ENCODE results near the gene OIP5. TPM values are rescaled to one million over a fixed set of nuclear protein-coding genes. Genes with fewer than 3 reads are reported as not detected.
A peak's percentile ranks its signal among the peaks of the same experiment; 100 is the strongest.

The OIP5 gene
- total and polyA plus RNA-seq, 2 of the 13 experiments (the other 11 are each of a cell fraction or from before 2014, with no cell fraction given), result 10.7 to 38.0 TPM

DNA sequence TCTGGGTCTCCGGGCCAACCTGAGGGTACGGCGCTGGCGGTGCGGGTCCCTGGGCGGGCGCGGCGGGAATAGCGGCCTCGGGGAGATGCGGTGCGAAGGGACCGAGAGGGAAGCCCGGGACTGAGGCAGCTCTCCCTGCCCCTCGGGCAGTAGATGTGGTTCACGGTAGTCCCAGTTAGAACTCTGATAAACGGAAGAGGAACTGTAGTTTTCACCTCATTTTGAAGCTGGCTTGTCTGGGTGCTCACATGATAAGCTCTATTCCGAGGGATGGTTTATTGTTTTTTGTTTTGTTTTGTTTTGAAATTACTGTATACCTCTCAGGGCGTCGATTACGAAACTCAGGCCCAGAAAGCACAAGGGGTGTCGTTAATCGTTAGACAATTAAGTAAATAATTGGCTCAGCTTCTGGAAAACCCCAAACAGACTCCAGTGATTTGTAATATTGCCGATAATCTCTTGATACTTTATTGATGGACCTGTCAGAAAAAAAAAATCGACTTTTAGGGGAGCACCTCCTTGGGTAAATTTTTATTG, 703 bp upstream of the OIP5 start (continued):
- no peak for TF ChIP-seq ZNF646 (CRISPR knock-in tag; IDR thresholded peaks at IDR 0.05)
- no peak for TF ChIP-seq SRSF4 (IDR thresholded peaks at IDR 0.05; ENCODE audit: low read depth, low read length, poor library complexity, severe bottlenecking)
- no peak for TF ChIP-seq ZNF362 (CRISPR knock-in tag; IDR thresholded peaks at IDR 0.05; ENCODE audit: borderline replicate concordance)
- TF ChIP-seq, protein P1, sequence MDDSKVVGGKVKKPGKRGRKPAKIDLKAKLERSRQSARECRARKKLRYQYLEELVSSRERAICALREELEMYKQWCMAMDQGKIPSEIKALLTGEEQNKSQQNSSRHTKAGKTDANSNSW (CRISPR knock-in tag; IDR thresholded peaks at IDR 0.05; ENCODE audit: borderline replicate concordance), result no peak
- TF ChIP-seq SKI (IDR thresholded peaks at IDR 0.05; ENCODE audit: partially characterized antibody), result no peak
- no peak for TF ChIP-seq MIXL1 (CRISPR knock-in tag; IDR thresholded peaks at IDR 0.05)
- 0 out of 2 replicates have a peak, but pooled peaks have one; percentile 3 for TF ChIP-seq ZNF589 (CRISPR knock-in tag; conservative IDR thresholded peaks at IDR 0.05)
- no peak for TF ChIP-seq ZBTB39 (CRISPR knock-in tag; IDR thresholded peaks at IDR 0.05)
- TF ChIP-seq ZNF879 (CRISPR knock-in tag; IDR thresholded peaks at IDR 0.05), result no peak
- TF ChIP-seq, protein P2, sequence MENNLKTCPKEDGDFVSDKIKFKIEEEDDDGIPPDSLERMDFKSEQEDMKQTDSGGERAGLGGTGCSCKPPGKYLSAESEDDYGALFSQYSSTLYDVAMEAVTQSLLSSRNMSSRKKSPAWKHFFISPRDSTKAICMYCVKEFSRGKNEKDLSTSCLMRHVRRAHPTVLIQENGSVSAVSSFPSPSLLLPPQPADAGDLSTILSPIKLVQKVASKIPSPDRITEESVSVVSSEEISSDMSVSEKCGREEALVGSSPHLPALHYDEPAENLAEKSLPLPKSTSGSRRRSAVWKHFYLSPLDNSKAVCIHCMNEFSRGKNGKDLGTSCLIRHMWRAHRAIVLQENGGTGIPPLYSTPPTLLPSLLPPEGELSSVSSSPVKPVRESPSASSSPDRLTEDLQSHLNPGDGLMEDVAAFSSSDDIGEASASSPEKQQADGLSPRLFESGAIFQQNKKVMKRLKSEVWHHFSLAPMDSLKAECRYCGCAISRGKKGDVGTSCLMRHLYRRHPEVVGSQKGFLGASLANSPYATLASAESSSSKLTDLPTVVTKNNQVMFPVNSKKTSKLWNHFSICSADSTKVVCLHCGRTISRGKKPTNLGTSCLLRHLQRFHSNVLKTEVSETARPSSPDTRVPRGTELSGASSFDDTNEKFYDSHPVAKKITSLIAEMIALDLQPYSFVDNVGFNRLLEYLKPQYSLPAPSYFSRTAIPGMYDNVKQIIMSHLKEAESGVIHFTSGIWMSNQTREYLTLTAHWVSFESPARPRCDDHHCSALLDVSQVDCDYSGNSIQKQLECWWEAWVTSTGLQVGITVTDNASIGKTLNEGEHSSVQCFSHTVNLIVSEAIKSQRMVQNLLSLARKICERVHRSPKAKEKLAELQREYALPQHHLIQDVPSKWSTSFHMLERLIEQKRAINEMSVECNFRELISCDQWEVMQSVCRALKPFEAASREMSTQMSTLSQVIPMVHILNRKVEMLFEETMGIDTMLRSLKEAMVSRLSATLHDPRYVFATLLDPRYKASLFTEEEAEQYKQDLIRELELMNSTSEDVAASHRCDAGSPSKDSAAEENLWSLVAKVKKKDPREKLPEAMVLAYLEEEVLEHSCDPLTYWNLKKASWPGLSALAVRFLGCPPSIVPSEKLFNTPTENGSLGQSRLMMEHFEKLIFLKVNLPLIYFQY (CRISPR knock-in tag; IDR thresholded peaks at IDR 0.05; ENCODE audit: borderline replicate concordance), result no peak
- no peak for TF ChIP-seq E2F1 (CRISPR knock-in tag; IDR thresholded peaks at IDR 0.05)
- no peak for TF ChIP-seq PRPF4 (IDR thresholded peaks at IDR 0.05; ENCODE audit: low read depth, low read length, poor library complexity, severe bottlenecking)
